Pancreas (tissue), 10 donors: ENCODE results near the gene HOMER1. TPM values are rescaled to one million over a fixed set of nuclear protein-coding genes. Genes with fewer than 3 reads are reported as not detected.

ENCODE experiments used
- ATAC-seq, 4 donors: fragments of 200-7000 bp; cut with Tn5 transposase; one replicate each; pipeline versions ENCODE4 v1.8.0 to v1.9.1; 2020; ENCODE audit warnings: mild to moderate bottlenecking in 4 of 4, moderate library complexity in 4 of 4
- DNase-seq, 6 donors: peaks; one replicate each; pipeline ENCODE4 v3.0.0-alpha.2; 2020
- FAIRE-seq: peaks from 2 replicates; lab custom pipeline; 2012; peaks lifted over from hg19 to GRCh38; lab: Jason Lieb, UNC
- H3K27ac ChIP-seq, 4 donors: fragments of 200-600 bp; sonication (generic); 1 replicate in 3 of 4; 2 replicates in 1 of 4; pipeline versions ENCODE4 v1.5.0 to v1.8.0; 2020
- H3K27me3 ChIP-seq, 4 donors: fragments of 200-600 bp; one replicate each; pipeline ENCODE4 v1.8.0; 2021
- H3K36me3 ChIP-seq, 3 donors: fragments of 200-600 bp; sonication (generic) in 1 of 3; one replicate each; pipeline versions ENCODE4 v1.5.0 to v1.8.0; 2020 to 2021
- H3K4me1 ChIP-seq, 3 donors: fragments of 200-600 bp; one replicate each; pipeline ENCODE4 v1.8.0; 2021
- H3K4me3 ChIP-seq, 4 donors: fragments of 200-600 bp; sonication (generic) in 2 of 4; one replicate each; pipeline versions ENCODE4 v1.5.0 to v1.8.0; 2020 to 2021
- H3K9me3 ChIP-seq, 4 donors: fragments of 200-600 bp; one replicate each; pipeline ENCODE4 v1.8.0; 2021
- WGBS, 2 donors: extraction: QIAGEN DNeasy Blood & Tissue Kit; methylation state at CpG; one replicate each; pipeline ENCODE4 v1.1.7; 2013; 5-methylcytosine and 5-hydroxymethylcytosine counted together
- intact Hi-C, 3 donors: fragments of 100-400 bp; cut with DNase I; formaldehyde crosslinking; loops; one replicate each; pipeline versions ENCODE4 v1.11.1 to v1.14.2; 2022
- polyA plus RNA-seq, 2 donors: library from polyadenylated mRNA; stranded (reverse); fragments of 200-250 nt; gene quantifications; one replicate each; pipeline ENCODE4 v1.2.3, GENCODE V29; 2013
- total RNA-seq, 6 donors: library from RNA; stranded (reverse); fragmentation: NEBNext Ultra II Directional in 4 of 6; extraction: Animal tissue kit (Norgen Biotek cat#: 25700) in 4 of 6; gene quantifications; one replicate each; pipeline versions ENCODE4 v1.2.1 to v1.2.4, GENCODE V29; 2021 to 2023
- TF ChIP-seq, protein P1 (sequence below), 4 donors: fragments of 200-600 bp; sonication (generic) in 3 of 4; IDR thresholded peaks; one replicate each; pipeline versions ENCODE4 v1.5.0 to v1.8.0; 2021; ENCODE audit warnings: antibody characterized with exemption in 4 of 4
- donor health status: healthy with polysubstance abuse.
- donor health status: DM: no; HTN: no; CAD: no; lungs with moderate emphysema.
- donor health status: DM: no; HTN: no; CAD: no.
- donor health status: control.
- donor health status: control.
- donor health status: Bipolar disorder and iron deficiency.
- donor health status: DM: yes; HTN: yes; CAD: no.
- donor health status: DM: no; HTN: no; CAD: no.
- donor health status: DM: no; HTN: no; CAD: no.
- donor health status: DM: yes; HTN: yes; CAD: no.

Gene HOMER1
- total and polyA plus RNA-seq, 8 donors = 0.56 to 3.6 (median 1.3) TPM

- no peaks in the 10 kb centered on the region for H3K4me1 ChIP-seq
- H3K36me3 ChIP-seq = no peaks in the 10 kb centered on the region
- TF ChIP-seq, protein P1, sequence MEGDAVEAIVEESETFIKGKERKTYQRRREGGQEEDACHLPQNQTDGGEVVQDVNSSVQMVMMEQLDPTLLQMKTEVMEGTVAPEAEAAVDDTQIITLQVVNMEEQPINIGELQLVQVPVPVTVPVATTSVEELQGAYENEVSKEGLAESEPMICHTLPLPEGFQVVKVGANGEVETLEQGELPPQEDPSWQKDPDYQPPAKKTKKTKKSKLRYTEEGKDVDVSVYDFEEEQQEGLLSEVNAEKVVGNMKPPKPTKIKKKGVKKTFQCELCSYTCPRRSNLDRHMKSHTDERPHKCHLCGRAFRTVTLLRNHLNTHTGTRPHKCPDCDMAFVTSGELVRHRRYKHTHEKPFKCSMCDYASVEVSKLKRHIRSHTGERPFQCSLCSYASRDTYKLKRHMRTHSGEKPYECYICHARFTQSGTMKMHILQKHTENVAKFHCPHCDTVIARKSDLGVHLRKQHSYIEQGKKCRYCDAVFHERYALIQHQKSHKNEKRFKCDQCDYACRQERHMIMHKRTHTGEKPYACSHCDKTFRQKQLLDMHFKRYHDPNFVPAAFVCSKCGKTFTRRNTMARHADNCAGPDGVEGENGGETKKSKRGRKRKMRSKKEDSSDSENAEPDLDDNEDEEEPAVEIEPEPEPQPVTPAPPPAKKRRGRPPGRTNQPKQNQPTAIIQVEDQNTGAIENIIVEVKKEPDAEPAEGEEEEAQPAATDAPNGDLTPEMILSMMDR (IDR thresholded peaks at IDR 0.05) = no peak
- 93 to 95% methylated on average over 3 of the region's 3 CpGs for WGBS, 2 donors
- DNase-seq (no peak), FAIRE-seq (no peak), ATAC-seq (no peak)
- intact Hi-C loops = no loop called here
- H3K27ac ChIP-seq = no peak overlapping the region
- no peaks in the 10 kb centered on the region for H3K27me3 ChIP-seq
- H3K9me3 ChIP-seq = no peaks in the 10 kb centered on the region
- H3K4me3 ChIP-seq = no peak overlapping the region
Measured at GRCh38 chr5:79436224-79436623, 77.7 kb downstream of the HOMER1 start.

- DNase-seq (no peak), ATAC-seq (no peak), FAIRE-seq (no peak)
- no peaks in the 10 kb centered on the region for H3K9me3 ChIP-seq
- TF ChIP-seq, protein P1 (IDR thresholded peaks at IDR 0.05) = no peak
- no peaks in the 10 kb centered on the region for H3K36me3 ChIP-seq
- H3K27ac ChIP-seq = no peak overlapping the region
- H3K4me3 ChIP-seq = no peak overlapping the region
- no peaks in the 10 kb centered on the region for H3K27me3 ChIP-seq
- intact Hi-C loops = no loop called here
- H3K4me1 ChIP-seq = no peaks in the 10 kb centered on the region
Measured at GRCh38 chr5:79430196-79430595, 83.7 kb downstream of the HOMER1 start.

- TF ChIP-seq, protein P1 (IDR thresholded peaks at IDR 0.05) = no peak
- ATAC-seq (no peak), DNase-seq (no peak), FAIRE-seq (no peak)
- H3K4me3 ChIP-seq = no peak overlapping the region
- H3K9me3 ChIP-seq = no peaks in the 10 kb centered on the region
- no peaks in the 10 kb centered on the region for H3K27me3 ChIP-seq
- H3K36me3 ChIP-seq = no peaks in the 10 kb centered on the region
- no peak overlapping the region for H3K27ac ChIP-seq
- H3K4me1 ChIP-seq = no peaks in the 10 kb centered on the region
- intact Hi-C loops = no loop called here
- whole genome bisulfite sequencing, 2 donors = 65 to 86% methylated on average over 3 of the region's 3 CpGs
Measured at GRCh38 chr5:79423296-79423695, 90.6 kb downstream of the HOMER1 start.

DNA sequence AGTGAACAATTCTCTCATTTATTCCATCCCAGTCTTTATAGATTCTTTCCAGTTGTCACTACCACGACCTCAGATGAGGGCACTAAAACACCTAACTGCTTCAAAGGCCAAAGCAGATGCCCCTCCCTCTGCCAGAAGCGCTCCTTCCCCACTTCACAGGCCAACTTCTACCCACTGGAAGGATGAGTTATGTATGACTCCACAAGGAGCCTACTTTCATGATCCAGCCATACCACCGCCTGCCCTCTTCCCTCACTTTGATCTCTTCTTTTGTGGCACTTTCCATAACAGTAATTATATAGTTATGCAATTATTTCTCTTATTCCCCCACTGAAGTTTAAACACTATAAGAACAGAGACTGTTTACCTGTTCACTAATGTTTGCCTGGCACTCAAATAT lies 93.7 kb downstream of the HOMER1 start:
- intact Hi-C loops = no loop called here
- no peak overlapping the region for H3K4me3 ChIP-seq
- DNase-seq (no peak), FAIRE-seq (no peak), ATAC-seq (no peak)
- H3K36me3 ChIP-seq = no peaks in the 10 kb centered on the region
- 84 to 88% methylated on average over 3 of the region's 3 CpGs for WGBS, 2 donors
- TF ChIP-seq, protein P1 (IDR thresholded peaks at IDR 0.05) = no peak
- H3K9me3 ChIP-seq = no peaks in the 10 kb centered on the region
- H3K27me3 ChIP-seq = no peaks in the 10 kb centered on the region
- no peak overlapping the region for H3K27ac ChIP-seq
- H3K4me1 ChIP-seq = no peaks in the 10 kb centered on the region

- TF ChIP-seq, protein P1 (IDR thresholded peaks at IDR 0.05) = no peak
Measured at GRCh38 chr5:79418276-79418675, 95.7 kb downstream of the HOMER1 start.

More at GRCh38 chr5:79418276-79418675, 95.7 kb downstream of the HOMER1 start:
- no peaks in the 10 kb centered on the region for H3K27me3 ChIP-seq
- FAIRE-seq (no peak), ATAC-seq (no peak), DNase-seq (no peak)
- 88 to 89% methylated on average over 5 of the region's 5 CpGs for WGBS, 2 donors
- no peak overlapping the region for H3K27ac ChIP-seq
- H3K36me3 ChIP-seq = no peaks in the 10 kb centered on the region
- intact Hi-C loops = no loop called here
- no peak overlapping the region for H3K4me3 ChIP-seq
- H3K4me1 ChIP-seq = no peaks in the 10 kb centered on the region
- no peaks in the 10 kb centered on the region for H3K9me3 ChIP-seq
